Astrocyte (in vitro differentiated cells and primary cell): ENCODE data around the gene MNT. TPM values are rescaled to one million over a fixed set of nuclear protein-coding genes. Genes with fewer than 3 reads are reported as not detected.

Experiments
- DNase-seq: peaks from one replicate; pipeline ENCODE4 v3.0.0-alpha.2; 2010; ENCODE audit warnings: low read depth
- FAIRE-seq: peaks from 2 replicates; lab custom pipeline; 2011; peaks lifted over from hg19 to GRCh38; lab: Jason Lieb, UNC
- H2AFZ ChIP-seq: 2 replicates; pipeline ENCODE4 v1.6.0; 2012; ENCODE audit warnings: low read depth, low read length, inconsistent platforms
- H3K27ac ChIP-seq: 2 replicates; pipeline ENCODE4 v1.5.1; 2011; ENCODE audit warnings: low read depth, low read length, inconsistent platforms
- H3K27me3 ChIP-seq: 2 replicates; pipeline ENCODE4 v1.6.0; 2011; ENCODE audit warnings: low read length, inconsistent platforms; ENCODE audit not compliant: insufficient read depth
- H3K36me3 ChIP-seq: 2 replicates; pipeline ENCODE4 v1.5.1; 2011; ENCODE audit warnings: low read length, inconsistent platforms; ENCODE audit not compliant: insufficient read depth
- H3K4me1 ChIP-seq: 2 replicates; pipeline ENCODE4 v1.5.1; 2011; ENCODE audit warnings: low read length, inconsistent platforms; ENCODE audit not compliant: insufficient read depth
- H3K4me2 ChIP-seq: 2 replicates; pipeline ENCODE4 v1.6.0; 2012; ENCODE audit warnings: low read length, inconsistent platforms
- H3K4me3 ChIP-seq: 2 replicates; pipeline ENCODE4 v1.5.1; 2011; ENCODE audit warnings: low read depth, mild to moderate bottlenecking, low read length, inconsistent platforms; ENCODE audit not compliant: insufficient read depth
- H3K79me2 ChIP-seq: 2 replicates; pipeline ENCODE4 v1.6.0; 2012; ENCODE audit warnings: mild to moderate bottlenecking, low read length, inconsistent platforms; ENCODE audit not compliant: insufficient read depth
- H3K9ac ChIP-seq: 2 replicates; pipeline ENCODE4 v1.6.0; 2012; ENCODE audit warnings: mild to moderate bottlenecking, low read length, inconsistent platforms
- H3K9me3 ChIP-seq: 2 replicates; pipeline ENCODE4 v1.5.1; 2012; ENCODE audit warnings: low read depth, mild to moderate bottlenecking, low read length, inconsistent platforms; ENCODE audit not compliant: insufficient read depth
- H4K20me1 ChIP-seq: 2 replicates; pipeline ENCODE4 v1.6.0; 2012; ENCODE audit warnings: low read length, inconsistent platforms; ENCODE audit not compliant: insufficient read depth
- H3K27ac Mint-ChIP-seq: one replicate; pipeline ENCODE4 v1.8.0; 2021; ENCODE audit warnings: mild to moderate bottlenecking, mixed read lengths; ENCODE audit not compliant: unreplicated experiment
- H3K27me3 Mint-ChIP-seq: one replicate; pipeline ENCODE4 v1.8.0; 2021; ENCODE audit warnings: low read depth, mixed read lengths; ENCODE audit not compliant: unreplicated experiment
- H3K36me3 Mint-ChIP-seq: one replicate; pipeline ENCODE4 v1.8.0; 2021; ENCODE audit warnings: low read depth, mixed read lengths; ENCODE audit not compliant: unreplicated experiment
- H3K4me1 Mint-ChIP-seq: one replicate; pipeline ENCODE4 v1.8.0; 2021; ENCODE audit warnings: low read depth, mixed read lengths; ENCODE audit not compliant: unreplicated experiment
- H3K4me3 Mint-ChIP-seq: one replicate; pipeline ENCODE4 v1.8.0; 2021; ENCODE audit warnings: mild to moderate bottlenecking, moderate library complexity, mixed read lengths; ENCODE audit not compliant: unreplicated experiment
- H3K9me3 Mint-ChIP-seq: one replicate; pipeline ENCODE4 v1.8.0; 2021; ENCODE audit warnings: mild to moderate bottlenecking, mixed read lengths; ENCODE audit not compliant: unreplicated experiment
- EZH2 ChIP-seq: IDR thresholded peaks from 2 replicates; pipeline ENCODE4 v1.6.1; 2012; ENCODE audit warnings: mild to moderate bottlenecking, low read length, inconsistent platforms; ENCODE audit not compliant: insufficient read depth
- total RNA-seq: library from RNA; stranded (reverse); gene quantifications from 2 replicates; pipeline ENCODE4 v1.2.1, GENCODE V29; 2021
- TF ChIP-seq, protein P1 (sequence below): IDR thresholded peaks from 2 replicates; pipeline ENCODE4 v1.5.1; 2011; ENCODE audit warnings: low read depth, mild to moderate bottlenecking, inconsistent platforms, low read length, moderate library complexity; ENCODE audit not compliant: insufficient read depth

Gene MNT
- total RNA-seq, 1 donor from 2014 or later = 29.1 TPM

DNA sequence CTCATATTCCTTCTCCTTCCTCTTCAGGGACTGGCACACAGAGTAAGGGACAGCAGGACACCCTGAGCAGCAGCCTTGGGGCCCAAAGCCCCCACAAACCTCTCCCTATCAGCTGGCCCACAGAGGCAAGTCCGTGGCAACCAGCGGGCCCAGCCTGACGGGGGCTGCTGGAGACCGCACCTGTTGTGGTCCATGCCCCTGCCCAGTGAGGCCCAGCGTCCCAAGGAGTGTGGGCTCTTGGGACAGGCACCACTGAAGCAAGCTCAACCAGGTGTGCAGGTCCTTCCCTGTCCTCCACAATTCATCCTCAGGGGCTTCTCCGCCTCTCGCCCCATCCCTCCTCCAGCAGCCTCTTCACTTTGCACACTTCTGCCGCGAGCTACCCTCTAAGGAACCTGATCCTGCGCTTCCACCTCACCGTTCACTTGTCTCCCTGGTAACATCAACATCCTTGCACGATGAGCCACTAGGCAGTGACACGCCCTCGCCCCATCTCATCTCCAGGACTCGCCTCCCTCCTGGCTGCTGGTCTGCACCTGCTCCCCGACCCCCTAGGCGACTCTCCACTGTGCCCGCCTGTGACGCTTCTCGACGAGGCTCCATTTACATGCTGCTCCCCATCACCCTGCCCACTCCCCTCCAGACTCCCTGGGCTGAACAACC lies 12.7 kb downstream of the MNT start:
- H3K9ac ChIP-seq = no peak overlapping the region
- H3K9me3 ChIP-seq = no peaks in the 10 kb centered on the region
- H3K36me3 Mint-ChIP-seq = peaks cover 8% of the 10 kb centered on the region
- no peak for FAIRE-seq
- H3K27me3 ChIP-seq = no peaks in the 10 kb centered on the region
- H3K4me1 Mint-ChIP-seq = peaks cover 17% of the 10 kb centered on the region
- no peak for DNase-seq
- peaks cover 9% of the 10 kb centered on the region for H3K36me3 ChIP-seq
- H3K4me2 ChIP-seq = no peak overlapping the region
- no peak for TF ChIP-seq EZH2
- H3K4me1 ChIP-seq = peaks cover 12% of the 10 kb centered on the region
- no peak overlapping the region for H2AFZ ChIP-seq
- no peak overlapping the region for H3K27ac ChIP-seq
- no peaks in the 10 kb centered on the region for H3K27me3 Mint-ChIP-seq
- peaks cover 39% of the 10 kb centered on the region for H4K20me1 ChIP-seq
- H3K4me3 ChIP-seq = no peak overlapping the region
- H3K27ac Mint-ChIP-seq = peak overlapping the region; percentile 66
- H3K79me2 ChIP-seq = peaks cover 34% of the 10 kb centered on the region
- H3K4me3 Mint-ChIP-seq = no peak overlapping the region
- no peaks in the 10 kb centered on the region for H3K9me3 Mint-ChIP-seq

DNA sequence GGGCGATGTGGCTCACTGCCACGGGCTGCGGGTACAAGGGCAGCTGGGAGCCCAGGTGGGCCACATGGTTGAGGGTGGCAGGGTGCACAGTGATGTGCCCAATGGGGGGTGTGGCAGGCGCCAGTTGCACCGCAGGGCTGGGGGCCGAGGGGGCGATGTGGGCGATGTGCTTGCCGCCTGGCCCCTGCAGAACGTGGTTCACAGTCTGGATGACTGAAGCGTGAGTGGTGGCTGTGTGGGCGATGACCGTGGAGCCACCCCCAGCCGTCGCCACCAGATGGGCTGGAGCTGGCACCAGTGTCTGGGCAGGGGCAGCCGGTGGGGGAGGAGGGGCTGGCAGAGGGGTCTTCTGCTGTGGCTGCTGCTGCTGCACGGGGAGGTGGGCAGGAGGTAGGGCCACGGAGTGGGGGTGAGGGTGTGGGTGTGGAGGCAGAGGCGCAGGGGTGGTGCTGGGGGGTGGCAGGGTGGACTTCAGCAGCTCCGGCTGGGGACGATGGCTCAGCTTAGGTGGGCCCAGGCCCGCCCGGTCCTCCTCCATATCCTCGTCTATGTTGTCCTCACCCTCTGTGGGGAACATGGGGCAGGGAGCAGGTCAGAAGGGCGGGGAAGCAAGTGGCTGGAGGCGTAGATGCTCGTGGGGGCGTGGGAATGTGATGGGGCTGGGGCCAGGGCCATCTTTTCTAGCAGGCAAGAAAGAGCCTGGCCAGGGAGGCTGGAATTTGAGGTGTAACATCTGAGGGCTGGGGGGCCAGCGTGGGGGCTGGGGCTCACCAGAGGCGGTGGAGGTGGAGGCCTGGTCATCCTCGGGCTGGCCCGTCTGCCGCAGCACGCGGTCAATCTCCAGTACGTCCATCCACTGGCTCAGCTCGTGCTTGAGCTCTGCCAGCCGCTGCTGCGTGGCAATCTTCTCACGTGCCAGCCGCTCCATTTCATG lies 13.5 kb downstream of the MNT start:
- H3K27me3 Mint-ChIP-seq = no peaks in the 10 kb centered on the region
- FAIRE-seq (no peak), DNase-seq (no peak)
- no peak for TF ChIP-seq EZH2
- TF ChIP-seq, protein P1, sequence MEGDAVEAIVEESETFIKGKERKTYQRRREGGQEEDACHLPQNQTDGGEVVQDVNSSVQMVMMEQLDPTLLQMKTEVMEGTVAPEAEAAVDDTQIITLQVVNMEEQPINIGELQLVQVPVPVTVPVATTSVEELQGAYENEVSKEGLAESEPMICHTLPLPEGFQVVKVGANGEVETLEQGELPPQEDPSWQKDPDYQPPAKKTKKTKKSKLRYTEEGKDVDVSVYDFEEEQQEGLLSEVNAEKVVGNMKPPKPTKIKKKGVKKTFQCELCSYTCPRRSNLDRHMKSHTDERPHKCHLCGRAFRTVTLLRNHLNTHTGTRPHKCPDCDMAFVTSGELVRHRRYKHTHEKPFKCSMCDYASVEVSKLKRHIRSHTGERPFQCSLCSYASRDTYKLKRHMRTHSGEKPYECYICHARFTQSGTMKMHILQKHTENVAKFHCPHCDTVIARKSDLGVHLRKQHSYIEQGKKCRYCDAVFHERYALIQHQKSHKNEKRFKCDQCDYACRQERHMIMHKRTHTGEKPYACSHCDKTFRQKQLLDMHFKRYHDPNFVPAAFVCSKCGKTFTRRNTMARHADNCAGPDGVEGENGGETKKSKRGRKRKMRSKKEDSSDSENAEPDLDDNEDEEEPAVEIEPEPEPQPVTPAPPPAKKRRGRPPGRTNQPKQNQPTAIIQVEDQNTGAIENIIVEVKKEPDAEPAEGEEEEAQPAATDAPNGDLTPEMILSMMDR = no peak
- H3K36me3 ChIP-seq = peaks cover 9% of the 10 kb centered on the region
- no peak overlapping the region for H3K4me2 ChIP-seq
- H3K9ac ChIP-seq = no peak overlapping the region
- no peak overlapping the region for H2AFZ ChIP-seq
- H3K27ac ChIP-seq = no peak overlapping the region
- peaks cover 18% of the 10 kb centered on the region for H3K4me1 ChIP-seq
- H3K9me3 Mint-ChIP-seq = no peaks in the 10 kb centered on the region
- H3K27me3 ChIP-seq = no peaks in the 10 kb centered on the region
- no peak overlapping the region for H3K27ac Mint-ChIP-seq
- H3K79me2 ChIP-seq = peaks cover 34% of the 10 kb centered on the region
- no peaks in the 10 kb centered on the region for H3K9me3 ChIP-seq
- peaks cover 19% of the 10 kb centered on the region for H3K4me1 Mint-ChIP-seq
- peaks cover 8% of the 10 kb centered on the region for H3K36me3 Mint-ChIP-seq
- H3K4me3 Mint-ChIP-seq = no peak overlapping the region
- H4K20me1 ChIP-seq = peaks cover 41% of the 10 kb centered on the region
- no peak overlapping the region for H3K4me3 ChIP-seq

DNA sequence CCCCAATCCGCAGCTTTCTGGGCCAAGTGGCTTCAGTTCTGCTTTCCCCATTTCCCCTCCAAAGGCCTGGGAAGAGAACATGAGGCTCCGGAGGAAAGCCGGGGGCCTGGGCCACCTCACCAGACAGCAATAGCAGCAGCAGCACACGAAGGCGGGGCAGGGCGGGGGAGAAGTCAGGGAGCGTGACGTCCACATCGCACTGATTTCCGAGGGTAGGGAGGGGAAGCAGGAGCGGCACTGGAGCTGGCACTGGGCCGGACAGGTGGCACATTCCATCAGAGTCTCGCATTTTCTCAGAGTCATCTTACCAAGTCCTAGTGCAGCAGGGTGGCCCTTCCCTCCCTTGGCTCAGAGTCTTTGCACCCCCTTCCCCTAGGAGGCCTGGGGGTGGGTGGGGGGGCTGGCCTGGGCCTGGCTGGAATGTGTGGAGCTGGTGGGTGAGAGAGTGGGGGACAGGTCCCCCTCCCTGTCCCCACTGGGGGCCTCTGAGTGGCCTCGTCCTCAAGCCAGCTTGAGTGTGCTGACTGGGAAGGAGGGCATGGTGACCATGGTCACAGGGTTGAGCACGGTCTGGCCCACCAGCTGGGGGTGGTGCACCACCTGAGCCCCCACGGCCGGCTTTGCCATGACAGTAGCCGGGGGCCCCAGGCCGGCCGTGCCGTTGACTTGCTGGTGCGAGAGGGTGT lies 14.3 kb downstream of the MNT start:
- H3K79me2 ChIP-seq = peaks cover 31% of the 10 kb centered on the region
- FAIRE-seq = no peak
- H3K36me3 ChIP-seq = peaks cover 9% of the 10 kb centered on the region
- TF ChIP-seq, protein P1 = no peak
- TF ChIP-seq EZH2 = no peak
- Mint-ChIP-seq H3K9me3 (no peaks in the 10 kb centered on the region), H3K4me3 (no peak overlapping the region), H3K27ac (no peak overlapping the region), H3K27me3 (no peaks in the 10 kb centered on the region), H3K4me1 (peaks cover 16% of the 10 kb centered on the region), H3K36me3 (peaks cover 8% of the 10 kb centered on the region)
- H3K27ac ChIP-seq = no peak overlapping the region
- no peaks in the 10 kb centered on the region for H3K27me3 ChIP-seq
- no peak for DNase-seq
- H2AFZ ChIP-seq = no peak overlapping the region
- no peak overlapping the region for H3K9ac ChIP-seq
- no peaks in the 10 kb centered on the region for H3K9me3 ChIP-seq
- H3K4me3 ChIP-seq = no peak overlapping the region
- no peak overlapping the region for H3K4me2 ChIP-seq
- peaks cover 38% of the 10 kb centered on the region for H4K20me1 ChIP-seq
- peaks cover 13% of the 10 kb centered on the region for H3K4me1 ChIP-seq
